GM12878 (cell line): ENCODE results near the gene FRRS1L. TPM values are rescaled to one million over a fixed set of nuclear protein-coding genes. Genes with fewer than 3 reads are reported as not detected.

Source experiments
- ATAC-seq: fragments of 200-7000 bp; cut with Tn5 transposase; 3 replicates; pipeline ENCODE4 v1.9.1; 2020; ENCODE audit warnings: mild to moderate bottlenecking, moderate library complexity
- BruUV-seq: library from RNA; stranded (reverse); fragments of 400-500 nt; replicated peaks from 2 replicates; lab custom pipeline; 2021; lab: Mats Ljungman, UMichigan
- CTCF ChIA-PET: fragments of 300-600 bp; sonication (Branson Sonifier 250); formaldehyde crosslinking; extraction: SDS; loops from one replicate; lab custom pipeline; 2021; ENCODE audit warnings: inconsistent platforms; lab: Yijun Ruan, JAX
- POLR2A ChIA-PET: fragments of 350-600 bp; formaldehyde crosslinking; extraction: SDS; loops from one replicate; lab custom pipeline; 2021; ENCODE audit warnings: inconsistent platforms; lab: Charles Lee
- RAD21 ChIA-PET: fragments of 300-600 bp; sonication (Branson Sonifier 250); formaldehyde crosslinking; loops from one replicate; lab custom pipeline; 2023; ENCODE audit warnings: antibody characterized with exemption; ENCODE audit not compliant: unreplicated experiment; lab: Charles Lee
- SMC1A ChIA-PET: fragments of 300-600 bp; sonication (Branson Sonifier 250); formaldehyde crosslinking; loops from one replicate; lab custom pipeline; 2023; ENCODE audit not compliant: unreplicated experiment, uncharacterized antibody; lab: Charles Lee
- DNase-seq: peaks from one replicate; pipeline ENCODE4 v3.0.0-alpha.2; 2011; ENCODE audit warnings: low read depth, low spot score
- FAIRE-seq: peaks from 3 replicates; lab custom pipeline; 2011; peaks lifted over from hg19 to GRCh38; lab: Jason Lieb, UNC
- H2AFZ ChIP-seq: 2 replicates; pipeline ENCODE4 v1.6.0; 2011; ENCODE audit warnings: low read depth, low read length, control low read depth; ENCODE audit not compliant: control insufficient read depth
- H3K27ac ChIP-seq: 2 replicates; pipeline ENCODE4 v1.5.1; 2011; ENCODE audit warnings: control low read depth; ENCODE audit not compliant: control insufficient read depth, insufficient read depth
- H3K27me3 ChIP-seq, 2 experiments: replicated peaks in 1 of 2; 2 replicates each; pipeline versions ENCODE4 v1.6.0 to v1.6.1; 2011; ENCODE audit warnings: low read length in 1 of 2; ENCODE audit not compliant: control insufficient read depth in 2 of 2, insufficient read depth in 2 of 2
- H3K36me3 ChIP-seq, 2 experiments: 2 replicates each; pipeline ENCODE4 v1.5.1; 2011; ENCODE audit warnings: low read length in 1 of 2; ENCODE audit not compliant: control insufficient read depth in 2 of 2, insufficient read depth in 2 of 2
- H3K4me1 ChIP-seq: 2 replicates; pipeline ENCODE4 v1.6.1; 2011; ENCODE audit warnings: mild to moderate bottlenecking, low read length, moderate library complexity, mixed read lengths; ENCODE audit not compliant: control insufficient read depth, insufficient read depth
- H3K4me2 ChIP-seq: 2 replicates; pipeline ENCODE4 v1.6.0; 2011; ENCODE audit warnings: control low read depth; ENCODE audit not compliant: control insufficient read depth, insufficient read depth
- H3K4me3 ChIP-seq: fragments of 200-600 bp; sonication (generic); 2 replicates; pipeline ENCODE4 v1.5.1; 2016
- H3K79me2 ChIP-seq: 2 replicates; pipeline ENCODE4 v1.6.0; 2011; ENCODE audit warnings: low read length; ENCODE audit not compliant: control insufficient read depth, insufficient read depth
- H3K9ac ChIP-seq: 2 replicates; pipeline ENCODE4 v1.8.0; 2011; ENCODE audit warnings: low read length, control low read depth, mixed read lengths; ENCODE audit not compliant: control insufficient read depth, insufficient read depth
- H3K9me3 ChIP-seq: replicated peaks from 3 replicates; pipeline ENCODE4 v1.5.1; 2011; ENCODE audit warnings: mild to moderate bottlenecking, low read length; ENCODE audit not compliant: control insufficient read depth, insufficient read depth
- H4K20me1 ChIP-seq: 2 replicates; pipeline ENCODE4 v1.6.0; 2011; ENCODE audit not compliant: control insufficient read depth, insufficient read depth
- CREM ChIP-seq: IDR thresholded peaks from 2 replicates; pipeline ENCODE4 v1.6.1; 2014; ENCODE audit warnings: antibody characterized with exemption, low read depth
- DPF2 ChIP-seq: fragments of 450-650 bp; IDR thresholded peaks from 2 replicates; pipeline ENCODE4 v1.6.1; 2017; ENCODE audit warnings: mild to moderate bottlenecking
- IKZF1 ChIP-seq: fragments of 450-650 bp; conservative IDR thresholded peaks from 2 replicates; pipeline ENCODE4 v1.6.1; 2017; ENCODE audit warnings: antibody characterized with exemption, mild to moderate bottlenecking
- KAT2A ChIP-seq: conservative IDR thresholded peaks from 2 replicates; pipeline ENCODE4 v1.6.1; 2011; ENCODE audit warnings: low read depth, low read length; ENCODE audit not compliant: control insufficient read depth
- KDM1A ChIP-seq: fragments of 200-600 bp; sonication (generic); IDR thresholded peaks from 2 replicates; pipeline ENCODE4 v1.6.1; 2016; ENCODE audit warnings: borderline replicate concordance
- RB1 ChIP-seq: fragments of 450-650 bp; formaldehyde crosslinking; IDR thresholded peaks from 2 replicates; pipeline ENCODE4 v1.6.1; 2017; ENCODE audit warnings: mild to moderate bottlenecking, borderline replicate concordance
- RCOR1 ChIP-seq: conservative IDR thresholded peaks from 2 replicates; pipeline ENCODE4 v1.6.1; 2012; ENCODE audit warnings: low read depth, low read length, improper control_type of control experiment
- SREBF1 ChIP-seq: IDR thresholded peaks from 2 replicates; pipeline ENCODE4 v1.6.1; 2012; ENCODE audit warnings: mild to moderate bottlenecking, low read length
- WRNIP1 ChIP-seq: IDR thresholded peaks from 2 replicates; pipeline ENCODE4 v1.6.1; 2011; ENCODE audit warnings: low read depth, low read length, improper control_type of control experiment, borderline replicate concordance
- WGBS: methylation state at CpG from one replicate; pipeline ENCODE4 v1.1.6; 2016; ENCODE audit warnings: low lambda C conversion rate; ENCODE audit not compliant: insufficient replicate concordance, insufficient coverage; ENCODE audit errors: missing lambda C conversion rate; 5-methylcytosine and 5-hydroxymethylcytosine counted together
- in situ Hi-C: fragments of 300-500 bp; cut with MboI; formaldehyde crosslinking; loops from 9 replicates; pipeline ENCODE4 v1.14.3; 2018; ENCODE audit warnings: mixed read lengths
- intact Hi-C: fragments of 100-400 bp; cut with micrococcal nuclease; formaldehyde crosslinking; loops from one replicate; pipeline ENCODE4 v1.14.2; 2022; ENCODE audit not compliant: unreplicated experiment
- polyA plus RNA-seq, 11 experiments: library from polyadenylated mRNA; depleted of rRNA in 4 of 11; unstranded in 6 of 11; stranded (reverse) in 5 of 11; fragments of >200 nt; fragmentation: Nextera tagmentation in 4 of 11; fragmentation: Illumina TruSeq in 1 of 11; extraction: Ambion mirVana in 4 of 11; extraction: Trizol in 1 of 11; gene quantifications; 1 replicate in 1 of 11; 2 replicates in 10 of 11; pipeline versions ENCODE4 v1.2.1 to v1.2.3, GENCODE V29; 2011 to 2016; ENCODE audit warnings: inconsistent platforms in 2 of 11, missing spikeins in 2 of 11, low read depth in 1 of 11
- total RNA-seq, 4 experiments: library from RNA; depleted of rRNA in 3 of 4; stranded (reverse); fragments of >200 nt in 3 of 4; fragmentation: Illumina TruSeq in 1 of 4; extraction: Trizol in 1 of 4; gene quantifications; 2 replicates each; pipeline versions ENCODE4 v1.2.1 to v1.2.3, GENCODE V29; 2013 to 2021
- TF ChIP-seq, protein P1 (sequence below): IDR thresholded peaks from 2 replicates; pipeline ENCODE4 v1.6.1; 2011; ENCODE audit warnings: low read depth, mild to moderate bottlenecking, low read length, moderate library complexity, borderline replicate concordance; ENCODE audit errors: extremely low read depth
- TF ChIP-seq, protein P2 (sequence below): fragments of 450-650 bp; IDR thresholded peaks from 2 replicates; pipeline ENCODE4 v1.6.1; 2017; ENCODE audit warnings: antibody characterized with exemption, mild to moderate bottlenecking, moderate library complexity
- TF ChIP-seq, protein P3 (sequence below): fragments of 450-650 bp; IDR thresholded peaks from 2 replicates; pipeline ENCODE4 v1.6.1; 2014; ENCODE audit warnings: mild to moderate bottlenecking

FRRS1L gene
- total and polyA plus RNA-seq, 10 of the 15 experiments (the other 5 are each of a cell fraction or from before 2014, with no cell fraction given) = not detected

DNA sequence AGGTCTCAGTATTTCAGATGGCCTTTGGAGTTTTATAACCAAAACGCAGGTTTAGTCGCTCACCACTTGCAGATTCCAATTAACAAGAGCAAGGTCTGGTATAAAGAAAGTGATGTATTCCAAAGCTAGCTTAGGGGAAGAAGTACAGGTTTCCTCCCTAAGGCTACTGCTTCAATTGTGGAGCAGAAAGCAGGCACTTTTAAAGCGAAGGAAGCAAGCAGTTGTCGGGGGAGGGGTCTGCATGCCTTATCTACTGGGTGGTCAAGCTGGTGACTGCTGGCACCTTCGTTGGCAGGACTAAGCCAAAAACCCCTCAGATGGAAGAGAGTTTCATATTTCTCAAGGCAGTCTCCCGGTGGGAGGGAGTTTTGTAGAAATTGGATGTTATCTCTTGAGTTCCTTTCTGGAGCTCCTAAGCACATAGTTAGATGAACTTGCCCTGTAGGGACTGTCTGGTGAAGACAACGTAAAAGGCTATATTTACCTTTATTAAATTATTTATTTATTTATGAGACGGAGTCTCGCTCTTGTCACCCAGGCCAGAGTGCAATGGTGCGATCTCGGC is 45.7 kb downstream of the FRRS1L start:
- POLR2A ChIA-PET = interaction anchor here (0.5 kb wide), 1 partner anchor 14 kb away, joined by 3 read pairs; no protein-coding TSS in a partner anchor
- Histone ChIP-seq H3K4me2 (no peak overlapping the region), H3K27ac (no peak overlapping the region), H3K9me3 (no peaks in the 10 kb centered on the region), H3K9ac (no peak overlapping the region), H4K20me1 (no peaks in the 10 kb centered on the region), H3K4me3 (no peak overlapping the region), H2AFZ (no peak overlapping the region), H3K36me3 (no peaks in the 10 kb centered on the region), H3K4me1 (peaks cover 7% of the 10 kb centered on the region; the same call in 1 of the 2 replicates), H3K79me2 (peaks cover 32% of the 10 kb centered on the region), H3K27me3 (no peaks in the 10 kb centered on the region)
- ATAC-seq (no peak), FAIRE-seq (no peak), DNase-seq (no peak)
- BruUV-seq = no TSS peak
- CTCF ChIA-PET = no interaction called here
- RAD21 ChIA-PET = no interaction called here
- TF ChIP-seq RCOR1 = no peak
- TF ChIP-seq DPF2 = no peak
- TF ChIP-seq, protein P1, sequence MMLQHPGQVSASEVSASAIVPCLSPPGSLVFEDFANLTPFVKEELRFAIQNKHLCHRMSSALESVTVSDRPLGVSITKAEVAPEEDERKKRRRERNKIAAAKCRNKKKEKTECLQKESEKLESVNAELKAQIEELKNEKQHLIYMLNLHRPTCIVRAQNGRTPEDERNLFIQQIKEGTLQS = no peak
- TF ChIP-seq, protein P2, sequence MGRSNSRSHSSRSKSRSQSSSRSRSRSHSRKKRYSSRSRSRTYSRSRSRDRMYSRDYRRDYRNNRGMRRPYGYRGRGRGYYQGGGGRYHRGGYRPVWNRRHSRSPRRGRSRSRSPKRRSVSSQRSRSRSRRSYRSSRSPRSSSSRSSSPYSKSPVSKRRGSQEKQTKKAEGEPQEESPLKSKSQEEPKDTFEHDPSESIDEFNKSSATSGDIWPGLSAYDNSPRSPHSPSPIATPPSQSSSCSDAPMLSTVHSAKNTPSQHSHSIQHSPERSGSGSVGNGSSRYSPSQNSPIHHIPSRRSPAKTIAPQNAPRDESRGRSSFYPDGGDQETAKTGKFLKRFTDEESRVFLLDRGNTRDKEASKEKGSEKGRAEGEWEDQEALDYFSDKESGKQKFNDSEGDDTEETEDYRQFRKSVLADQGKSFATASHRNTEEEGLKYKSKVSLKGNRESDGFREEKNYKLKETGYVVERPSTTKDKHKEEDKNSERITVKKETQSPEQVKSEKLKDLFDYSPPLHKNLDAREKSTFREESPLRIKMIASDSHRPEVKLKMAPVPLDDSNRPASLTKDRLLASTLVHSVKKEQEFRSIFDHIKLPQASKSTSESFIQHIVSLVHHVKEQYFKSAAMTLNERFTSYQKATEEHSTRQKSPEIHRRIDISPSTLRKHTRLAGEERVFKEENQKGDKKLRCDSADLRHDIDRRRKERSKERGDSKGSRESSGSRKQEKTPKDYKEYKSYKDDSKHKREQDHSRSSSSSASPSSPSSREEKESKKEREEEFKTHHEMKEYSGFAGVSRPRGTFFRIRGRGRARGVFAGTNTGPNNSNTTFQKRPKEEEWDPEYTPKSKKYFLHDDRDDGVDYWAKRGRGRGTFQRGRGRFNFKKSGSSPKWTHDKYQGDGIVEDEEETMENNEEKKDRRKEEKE = no peak
- TF ChIP-seq KDM1A = no peak
- no peak for TF ChIP-seq KAT2A
- no peak for TF ChIP-seq IKZF1
- no peak for TF ChIP-seq CREM
- no peak for TF ChIP-seq WRNIP1
- TF ChIP-seq SREBF1 = no peak
- TF ChIP-seq RB1 = no peak
- TF ChIP-seq, protein P3, sequence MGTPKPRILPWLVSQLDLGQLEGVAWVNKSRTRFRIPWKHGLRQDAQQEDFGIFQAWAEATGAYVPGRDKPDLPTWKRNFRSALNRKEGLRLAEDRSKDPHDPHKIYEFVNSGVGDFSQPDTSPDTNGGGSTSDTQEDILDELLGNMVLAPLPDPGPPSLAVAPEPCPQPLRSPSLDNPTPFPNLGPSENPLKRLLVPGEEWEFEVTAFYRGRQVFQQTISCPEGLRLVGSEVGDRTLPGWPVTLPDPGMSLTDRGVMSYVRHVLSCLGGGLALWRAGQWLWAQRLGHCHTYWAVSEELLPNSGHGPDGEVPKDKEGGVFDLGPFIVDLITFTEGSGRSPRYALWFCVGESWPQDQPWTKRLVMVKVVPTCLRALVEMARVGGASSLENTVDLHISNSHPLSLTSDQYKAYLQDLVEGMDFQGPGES = no peak
- 95% methylated on average over 11 of the region's 11 CpGs for WGBS
- intact Hi-C loops (no loop called here), in situ Hi-C loops (no loop called here)
- SMC1A ChIA-PET = interaction anchor here (1.9 kb wide), 1 partner anchor 104 kb away, joined by 5 read pairs; no protein-coding TSS in a partner anchor
